Measurements from ENCODE around the gene TBC1D7. TPM values are rescaled to one million over a fixed set of nuclear protein-coding genes. Genes with fewer than 3 reads are reported as not detected.

Gene TBC1D7
- polyA plus RNA-seq, 1 of the 3 experiments (the other 2 are of a cell fraction): 25.2 TPM

DNA sequence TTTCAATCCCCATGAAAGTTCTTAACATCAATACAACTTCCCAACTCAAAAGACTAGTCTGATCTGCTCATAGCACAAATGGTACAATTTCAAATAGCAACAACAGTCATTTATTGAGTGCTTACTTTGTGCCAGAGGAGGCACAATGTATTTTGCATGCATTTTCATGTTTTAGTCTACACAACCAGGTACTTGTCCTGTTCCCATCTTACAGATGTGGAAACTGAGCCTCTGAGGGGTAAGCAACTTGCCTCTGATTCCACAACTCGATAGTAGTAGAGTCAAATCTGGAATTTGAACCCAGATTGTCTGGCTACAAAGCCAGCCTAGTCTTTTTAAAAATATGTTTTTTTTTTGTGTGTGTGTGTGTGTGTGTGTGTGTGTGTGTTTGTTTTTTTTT is 45.6 kb upstream of the TBC1D7 start:
- Histone ChIP-seq H3K9me2 (no peaks in the 10 kb centered on the region), H4K20me1 (ENCODE audit: insufficient read depth) (no peaks in the 10 kb centered on the region), H3K4me3 (ENCODE audit: low read depth in 2 of 2, low read length in 1 of 2) (no peak overlapping the region), H3K9ac (no peak overlapping the region), H3K27ac (ENCODE audit: low read depth in 2 of 2, low read length in 1 of 2) (no peak overlapping the region), H3K9me3 (no peaks in the 10 kb centered on the region), H3K4me1 (ENCODE audit: control insufficient read depth in 1 of 2, insufficient read depth in 2 of 2, low read depth in 1 of 2, low read length in 1 of 2) (peaks cover 0 to 9% of the 10 kb centered on the region in 2 experiments; a peak in 1 of 4 replicates), H3K79me2 (ENCODE audit: insufficient read depth) (no peaks in the 10 kb centered on the region), H3K36me3 (replicated peaks in 1 of 2; ENCODE audit: control insufficient read depth in 1 of 2, insufficient read depth in 2 of 2, low read length in 1 of 2) (no peaks in the 10 kb centered on the region), H3K27me3 (ENCODE audit: insufficient read depth) (no peaks in the 10 kb centered on the region), H2AFZ (ENCODE audit: low read depth) (no peak overlapping the region), H3K4me2 (no peak overlapping the region), H3F3A (replicated peaks; ENCODE audit: insufficient read depth) (no peaks in the 10 kb centered on the region)
- WGBS (ENCODE audit: low lambda C conversion rate): 67% methylated on average over 1 of the region's 1 CpG
- ChIA-PET POLR2A (no interaction called here), CTCF (no interaction called here)
- no peak for DNase-seq
- TF ChIP-seq RAD21 (IDR thresholded peaks at IDR 0.05; ENCODE audit: low read length) (no peak), EZH2phosphoT487 (IDR thresholded peaks at IDR 0.05; ENCODE audit: borderline replicate concordance, low read depth) (no peak), GATA2 (CRISPR knock-in tag; IDR thresholded peaks at IDR 0.05) (no peak), TCF12 (IDR thresholded peaks at IDR 0.05) (no peak), SMC3 (IDR thresholded peaks at IDR 0.05; ENCODE audit: low read depth, low read length) (no peak), FOXJ3 (CRISPR knock-in tag; IDR thresholded peaks at IDR 0.05) (no peak), YY1 (IDR thresholded peaks at IDR 0.05; ENCODE audit: low read depth) (no peak), ELF1 (IDR thresholded peaks at IDR 0.05) (no peak), MXI1 (IDR thresholded peaks at IDR 0.05; ENCODE audit: low read depth, low read length) (no peak), CHD2 (IDR thresholded peaks at IDR 0.05; ENCODE audit: low read length, partially characterized antibody) (no peak)
- TF ChIP-seq, protein P1, sequence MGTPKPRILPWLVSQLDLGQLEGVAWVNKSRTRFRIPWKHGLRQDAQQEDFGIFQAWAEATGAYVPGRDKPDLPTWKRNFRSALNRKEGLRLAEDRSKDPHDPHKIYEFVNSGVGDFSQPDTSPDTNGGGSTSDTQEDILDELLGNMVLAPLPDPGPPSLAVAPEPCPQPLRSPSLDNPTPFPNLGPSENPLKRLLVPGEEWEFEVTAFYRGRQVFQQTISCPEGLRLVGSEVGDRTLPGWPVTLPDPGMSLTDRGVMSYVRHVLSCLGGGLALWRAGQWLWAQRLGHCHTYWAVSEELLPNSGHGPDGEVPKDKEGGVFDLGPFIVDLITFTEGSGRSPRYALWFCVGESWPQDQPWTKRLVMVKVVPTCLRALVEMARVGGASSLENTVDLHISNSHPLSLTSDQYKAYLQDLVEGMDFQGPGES (IDR thresholded peaks at IDR 0.05; ENCODE audit: low read depth, low read length): no peak
- TF ChIP-seq, protein P2, sequence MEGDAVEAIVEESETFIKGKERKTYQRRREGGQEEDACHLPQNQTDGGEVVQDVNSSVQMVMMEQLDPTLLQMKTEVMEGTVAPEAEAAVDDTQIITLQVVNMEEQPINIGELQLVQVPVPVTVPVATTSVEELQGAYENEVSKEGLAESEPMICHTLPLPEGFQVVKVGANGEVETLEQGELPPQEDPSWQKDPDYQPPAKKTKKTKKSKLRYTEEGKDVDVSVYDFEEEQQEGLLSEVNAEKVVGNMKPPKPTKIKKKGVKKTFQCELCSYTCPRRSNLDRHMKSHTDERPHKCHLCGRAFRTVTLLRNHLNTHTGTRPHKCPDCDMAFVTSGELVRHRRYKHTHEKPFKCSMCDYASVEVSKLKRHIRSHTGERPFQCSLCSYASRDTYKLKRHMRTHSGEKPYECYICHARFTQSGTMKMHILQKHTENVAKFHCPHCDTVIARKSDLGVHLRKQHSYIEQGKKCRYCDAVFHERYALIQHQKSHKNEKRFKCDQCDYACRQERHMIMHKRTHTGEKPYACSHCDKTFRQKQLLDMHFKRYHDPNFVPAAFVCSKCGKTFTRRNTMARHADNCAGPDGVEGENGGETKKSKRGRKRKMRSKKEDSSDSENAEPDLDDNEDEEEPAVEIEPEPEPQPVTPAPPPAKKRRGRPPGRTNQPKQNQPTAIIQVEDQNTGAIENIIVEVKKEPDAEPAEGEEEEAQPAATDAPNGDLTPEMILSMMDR (IDR thresholded peaks at IDR 0.05): no peak
- TF ChIP-seq, protein P3, sequence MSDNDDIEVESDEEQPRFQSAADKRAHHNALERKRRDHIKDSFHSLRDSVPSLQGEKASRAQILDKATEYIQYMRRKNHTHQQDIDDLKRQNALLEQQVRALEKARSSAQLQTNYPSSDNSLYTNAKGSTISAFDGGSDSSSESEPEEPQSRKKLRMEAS (IDR thresholded peaks at IDR 0.05; ENCODE audit: low read depth): no peak

DNA sequence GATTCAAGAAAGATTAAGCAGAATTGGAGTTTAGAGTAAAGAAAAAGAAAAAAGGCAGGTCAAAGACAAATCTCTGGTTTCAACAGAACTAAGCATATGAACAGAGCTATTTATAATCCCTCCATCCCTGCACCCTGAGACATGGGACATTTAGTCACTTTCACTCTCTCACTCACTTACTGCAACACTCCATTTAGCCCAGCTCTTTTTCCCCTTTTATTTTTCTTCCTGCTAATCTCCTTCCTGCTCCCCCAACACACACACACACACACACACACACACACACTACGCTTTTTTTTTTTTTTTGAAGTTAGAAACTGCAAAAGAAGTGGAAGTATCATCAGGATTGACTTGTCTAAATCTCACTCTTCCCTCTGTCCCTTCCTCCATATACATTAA is 45.1 kb upstream of the TBC1D7 start:
- ChIA-PET CTCF (no interaction called here), POLR2A (no interaction called here)
- Histone ChIP-seq H3K79me2 (ENCODE audit: insufficient read depth) (no peaks in the 10 kb centered on the region), H2AFZ (ENCODE audit: low read depth) (no peak overlapping the region), H3K4me2 (no peak overlapping the region), H3K9me2 (no peaks in the 10 kb centered on the region), H3K4me3 (ENCODE audit: low read depth in 2 of 2, low read length in 1 of 2) (no peak overlapping the region), H3K27me3 (ENCODE audit: insufficient read depth) (no peaks in the 10 kb centered on the region), H3K4me1 (ENCODE audit: control insufficient read depth in 1 of 2, insufficient read depth in 2 of 2, low read depth in 1 of 2, low read length in 1 of 2) (peaks cover 0 to 7% of the 10 kb centered on the region in 2 experiments; a peak in 1 of 4 replicates), H3K36me3 (replicated peaks in 1 of 2; ENCODE audit: control insufficient read depth in 1 of 2, insufficient read depth in 2 of 2, low read length in 1 of 2) (no peaks in the 10 kb centered on the region), H4K20me1 (ENCODE audit: insufficient read depth) (no peaks in the 10 kb centered on the region), H3K9ac (no peak overlapping the region), H3K9me3 (no peaks in the 10 kb centered on the region), H3K27ac (ENCODE audit: low read depth in 2 of 2, low read length in 1 of 2) (no peak overlapping the region), H3F3A (replicated peaks; ENCODE audit: insufficient read depth) (no peaks in the 10 kb centered on the region)
- whole genome bisulfite sequencing (ENCODE audit: low lambda C conversion rate): 94% methylated on average over 1 of the region's 1 CpG
- no peak for DNase-seq
- TF ChIP-seq, protein P4, sequence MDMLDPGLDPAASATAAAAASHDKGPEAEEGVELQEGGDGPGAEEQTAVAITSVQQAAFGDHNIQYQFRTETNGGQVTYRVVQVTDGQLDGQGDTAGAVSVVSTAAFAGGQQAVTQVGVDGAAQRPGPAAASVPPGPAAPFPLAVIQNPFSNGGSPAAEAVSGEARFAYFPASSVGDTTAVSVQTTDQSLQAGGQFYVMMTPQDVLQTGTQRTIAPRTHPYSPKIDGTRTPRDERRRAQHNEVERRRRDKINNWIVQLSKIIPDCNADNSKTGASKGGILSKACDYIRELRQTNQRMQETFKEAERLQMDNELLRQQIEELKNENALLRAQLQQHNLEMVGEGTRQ (IDR thresholded peaks at IDR 0.05; ENCODE audit: borderline replicate concordance, low read depth, low read length): no peak
- TF ChIP-seq, protein P5, sequence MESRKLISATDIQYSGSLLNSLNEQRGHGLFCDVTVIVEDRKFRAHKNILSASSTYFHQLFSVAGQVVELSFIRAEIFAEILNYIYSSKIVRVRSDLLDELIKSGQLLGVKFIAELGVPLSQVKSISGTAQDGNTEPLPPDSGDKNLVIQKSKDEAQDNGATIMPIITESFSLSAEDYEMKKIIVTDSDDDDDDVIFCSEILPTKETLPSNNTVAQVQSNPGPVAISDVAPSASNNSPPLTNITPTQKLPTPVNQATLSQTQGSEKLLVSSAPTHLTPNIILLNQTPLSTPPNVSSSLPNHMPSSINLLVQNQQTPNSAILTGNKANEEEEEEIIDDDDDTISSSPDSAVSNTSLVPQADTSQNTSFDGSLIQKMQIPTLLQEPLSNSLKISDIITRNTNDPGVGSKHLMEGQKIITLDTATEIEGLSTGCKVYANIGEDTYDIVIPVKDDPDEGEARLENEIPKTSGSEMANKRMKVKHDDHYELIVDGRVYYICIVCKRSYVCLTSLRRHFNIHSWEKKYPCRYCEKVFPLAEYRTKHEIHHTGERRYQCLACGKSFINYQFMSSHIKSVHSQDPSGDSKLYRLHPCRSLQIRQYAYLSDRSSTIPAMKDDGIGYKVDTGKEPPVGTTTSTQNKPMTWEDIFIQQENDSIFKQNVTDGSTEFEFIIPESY (IDR thresholded peaks at IDR 0.05; ENCODE audit: borderline replicate concordance, low read depth): no peak
- TF ChIP-seq ELF1 (IDR thresholded peaks at IDR 0.05): no peak
- no peak for TF ChIP-seq CHD2 (IDR thresholded peaks at IDR 0.05; ENCODE audit: low read length, partially characterized antibody)
- TF ChIP-seq RAD21 (IDR thresholded peaks at IDR 0.05; ENCODE audit: low read length): no peak
- no peak for TF ChIP-seq FOXM1 (IDR thresholded peaks at IDR 0.05; ENCODE audit: low read depth)
- TF ChIP-seq, protein P6, sequence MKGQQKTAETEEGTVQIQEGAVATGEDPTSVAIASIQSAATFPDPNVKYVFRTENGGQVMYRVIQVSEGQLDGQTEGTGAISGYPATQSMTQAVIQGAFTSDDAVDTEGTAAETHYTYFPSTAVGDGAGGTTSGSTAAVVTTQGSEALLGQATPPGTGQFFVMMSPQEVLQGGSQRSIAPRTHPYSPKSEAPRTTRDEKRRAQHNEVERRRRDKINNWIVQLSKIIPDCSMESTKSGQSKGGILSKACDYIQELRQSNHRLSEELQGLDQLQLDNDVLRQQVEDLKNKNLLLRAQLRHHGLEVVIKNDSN (IDR thresholded peaks at IDR 0.05; ENCODE audit: borderline replicate concordance, low read depth): no peak
- TF ChIP-seq, protein P7, sequence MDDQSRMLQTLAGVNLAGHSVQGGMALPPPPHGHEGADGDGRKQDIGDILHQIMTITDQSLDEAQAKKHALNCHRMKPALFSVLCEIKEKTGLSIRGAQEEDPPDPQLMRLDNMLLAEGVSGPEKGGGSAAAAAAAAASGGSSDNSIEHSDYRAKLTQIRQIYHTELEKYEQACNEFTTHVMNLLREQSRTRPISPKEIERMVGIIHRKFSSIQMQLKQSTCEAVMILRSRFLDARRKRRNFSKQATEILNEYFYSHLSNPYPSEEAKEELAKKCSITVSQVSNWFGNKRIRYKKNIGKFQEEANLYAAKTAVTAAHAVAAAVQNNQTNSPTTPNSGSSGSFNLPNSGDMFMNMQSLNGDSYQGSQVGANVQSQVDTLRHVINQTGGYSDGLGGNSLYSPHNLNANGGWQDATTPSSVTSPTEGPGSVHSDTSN (IDR thresholded peaks at IDR 0.05): no peak
- TF ChIP-seq RCOR1 (IDR thresholded peaks at IDR 0.05; ENCODE audit: low read length): no peak
- no peak for TF ChIP-seq TCF12 (IDR thresholded peaks at IDR 0.05)
- TF ChIP-seq GABPA (IDR thresholded peaks at IDR 0.05; ENCODE audit: low read depth): no peak
- no peak for TF ChIP-seq POLR2AphosphoS5 (IDR thresholded peaks at IDR 0.05; ENCODE audit: low read depth, low read length)
- no peak for TF ChIP-seq MEF2A (IDR thresholded peaks at IDR 0.05; ENCODE audit: borderline replicate concordance, low read depth)

Data from SK-N-SH (cell line).